Measurements from ENCODE around the gene GALNT17.

- no peak for TF ChIP-seq CTCF (optimal IDR thresholded peaks at IDR 0.05 in 1 of 3, IDR thresholded peaks at IDR 0.05 in 1 of 3, conservative IDR thresholded peaks at IDR 0.05 in 1 of 3; ENCODE audit: extremely low read depth in 1 of 3, insufficient read depth in 2 of 3, low read length in 3 of 3)
- TF ChIP-seq EZH2 (IDR thresholded peaks at IDR 0.05; ENCODE audit: low read length), result no peak
Observed at GRCh38 chr7:71712653-71713180, 580.8 kb downstream of the GALNT17 start.
